Fibroblast of the aortic adventitia (primary cell): ENCODE results near the gene RNF126. TPM values are rescaled to one million over a fixed set of nuclear protein-coding genes. Genes with fewer than 3 reads are reported as not detected.

Experiments used
- DNase-seq: peaks from one replicate; pipeline ENCODE4 v3.0.0-alpha.2; 2010; ENCODE audit warnings: low read depth
- H3K4me3 ChIP-seq: 2 replicates; pipeline ENCODE4 v1.5.1; 2011; ENCODE audit warnings: low read depth, mild to moderate bottlenecking, control low read depth, low read length, moderate library complexity
- total RNA-seq: library from RNA; depleted of rRNA; stranded (reverse); fragments of >200 nt; gene quantifications from 2 replicates; pipeline ENCODE4 v1.2.3, GENCODE V29; 2012; ENCODE audit warnings: low replicate concordance
- TF ChIP-seq, protein P1 (sequence below): IDR thresholded peaks from 2 replicates; pipeline ENCODE4 v1.5.1; 2011; ENCODE audit warnings: mild to moderate bottlenecking, low read length, control low read depth, inconsistent platforms; ENCODE audit not compliant: insufficient read depth

Gene RNF126
- total RNA-seq, 1 donor, result 28.9 TPM

DNA sequence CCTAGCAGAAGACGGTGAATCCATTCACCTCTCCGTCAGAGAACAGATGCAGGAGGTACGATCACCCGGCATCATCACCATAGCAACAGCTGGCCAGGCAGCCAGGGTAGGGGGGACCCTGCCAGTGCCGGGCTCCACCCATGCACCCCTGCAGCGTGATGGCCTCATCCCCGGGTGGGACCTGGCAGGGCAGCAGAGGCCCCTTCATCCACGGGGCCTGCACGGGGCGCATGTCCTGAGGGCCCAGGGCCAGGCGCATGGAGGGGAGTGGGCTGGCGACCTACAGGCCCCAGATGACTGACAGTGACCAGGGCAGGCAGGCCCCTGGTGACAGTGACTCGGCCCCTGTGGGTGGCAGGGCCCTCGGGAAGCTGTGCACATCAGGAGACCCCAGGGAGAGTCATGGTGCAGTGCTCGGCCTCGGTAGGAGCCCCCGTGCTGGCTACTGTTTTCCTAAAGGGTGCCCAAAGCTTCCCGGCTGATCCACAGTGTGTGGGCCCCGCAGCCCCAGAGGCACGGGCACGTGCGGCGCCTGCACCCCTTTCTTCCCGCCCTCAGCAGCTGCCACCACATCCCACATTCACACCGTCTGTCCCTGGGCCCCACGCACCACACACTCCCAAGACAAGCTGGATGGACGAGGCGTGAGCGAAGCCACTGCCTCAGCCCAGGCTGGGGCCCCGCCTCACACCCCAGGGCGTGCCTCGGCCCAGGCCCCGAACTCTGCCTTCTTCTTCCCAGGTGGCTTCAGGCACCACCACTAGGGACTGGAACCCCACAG lies 4.8 kb downstream of the RNF126 start:
- no peak overlapping the region for H3K4me3 ChIP-seq
- DNase-seq, result no peak
- TF ChIP-seq, protein P1, sequence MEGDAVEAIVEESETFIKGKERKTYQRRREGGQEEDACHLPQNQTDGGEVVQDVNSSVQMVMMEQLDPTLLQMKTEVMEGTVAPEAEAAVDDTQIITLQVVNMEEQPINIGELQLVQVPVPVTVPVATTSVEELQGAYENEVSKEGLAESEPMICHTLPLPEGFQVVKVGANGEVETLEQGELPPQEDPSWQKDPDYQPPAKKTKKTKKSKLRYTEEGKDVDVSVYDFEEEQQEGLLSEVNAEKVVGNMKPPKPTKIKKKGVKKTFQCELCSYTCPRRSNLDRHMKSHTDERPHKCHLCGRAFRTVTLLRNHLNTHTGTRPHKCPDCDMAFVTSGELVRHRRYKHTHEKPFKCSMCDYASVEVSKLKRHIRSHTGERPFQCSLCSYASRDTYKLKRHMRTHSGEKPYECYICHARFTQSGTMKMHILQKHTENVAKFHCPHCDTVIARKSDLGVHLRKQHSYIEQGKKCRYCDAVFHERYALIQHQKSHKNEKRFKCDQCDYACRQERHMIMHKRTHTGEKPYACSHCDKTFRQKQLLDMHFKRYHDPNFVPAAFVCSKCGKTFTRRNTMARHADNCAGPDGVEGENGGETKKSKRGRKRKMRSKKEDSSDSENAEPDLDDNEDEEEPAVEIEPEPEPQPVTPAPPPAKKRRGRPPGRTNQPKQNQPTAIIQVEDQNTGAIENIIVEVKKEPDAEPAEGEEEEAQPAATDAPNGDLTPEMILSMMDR, result no peak

DNA sequence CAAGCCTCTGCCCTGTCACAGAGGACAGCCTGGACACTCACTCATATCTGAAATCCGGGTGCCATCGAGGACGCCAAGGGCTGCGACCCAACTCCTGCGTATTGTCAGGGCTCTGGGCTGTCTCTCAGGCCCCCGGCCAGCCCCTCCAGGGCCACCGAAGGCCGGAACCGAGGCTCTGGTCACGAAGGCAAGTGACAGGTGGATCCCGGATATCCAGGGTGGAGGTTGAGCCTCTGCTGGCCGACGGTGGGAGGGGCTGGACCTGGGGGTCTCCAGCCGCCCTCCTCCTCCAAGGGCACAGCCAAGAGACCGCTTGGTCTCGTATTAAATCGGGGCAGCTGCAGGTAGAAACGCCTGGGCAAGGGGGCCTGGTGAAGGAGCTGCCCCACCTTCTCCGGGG lies 5.4 kb downstream of the RNF126 start:
- no peak overlapping the region for H3K4me3 ChIP-seq
- no peak for DNase-seq
- TF ChIP-seq, protein P1, result no peak

DNA sequence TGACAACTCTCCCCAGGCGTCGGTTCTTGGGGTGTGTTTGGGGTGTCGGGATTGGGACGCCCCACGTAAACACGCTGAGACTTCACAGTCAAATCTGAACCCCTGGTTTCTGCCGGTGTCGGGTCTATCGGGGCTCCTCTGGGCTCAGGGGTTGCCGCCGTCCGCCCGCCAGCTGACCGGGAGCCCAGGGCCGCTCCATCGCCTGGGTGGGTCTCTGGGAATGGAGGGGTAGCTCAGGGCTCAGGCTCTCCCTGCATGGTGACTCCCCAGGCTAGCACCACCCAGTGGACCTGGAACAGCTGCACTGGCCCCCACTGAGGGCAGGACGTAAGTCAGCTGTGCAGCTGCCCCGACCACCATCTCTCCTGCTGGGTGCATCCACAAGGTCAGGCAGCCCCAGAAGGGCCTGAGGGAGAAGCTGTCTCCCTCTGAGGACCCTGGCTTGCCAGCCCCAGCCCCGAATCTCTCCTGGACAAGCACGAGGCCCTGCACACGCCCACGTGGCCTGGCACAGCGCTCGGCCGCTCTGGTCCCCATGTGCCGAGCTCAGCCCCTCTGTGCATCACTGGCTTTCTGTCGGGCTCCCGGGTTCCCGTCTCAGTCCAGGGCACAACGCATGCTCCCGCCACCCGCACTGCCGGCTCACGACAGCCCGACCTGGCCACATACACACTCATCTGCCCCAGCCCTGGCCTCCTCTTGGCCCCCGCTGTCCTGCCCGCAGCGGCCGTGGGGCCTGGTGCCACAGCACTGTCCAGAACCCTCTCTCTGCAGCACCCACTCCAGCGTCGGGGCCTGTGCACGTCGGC lies 6.1 kb downstream of the RNF126 start:
- TF ChIP-seq, protein P1, result no peak
- DNase-seq, result no peak
- no peak overlapping the region for H3K4me3 ChIP-seq

- no peak for DNase-seq
- TF ChIP-seq, protein P1, result no peak
- H3K4me3 ChIP-seq, result no peak overlapping the region
These were observed 7.3 kb downstream of the RNF126 start for GRCh38 chr19:655691-656090.

DNA sequence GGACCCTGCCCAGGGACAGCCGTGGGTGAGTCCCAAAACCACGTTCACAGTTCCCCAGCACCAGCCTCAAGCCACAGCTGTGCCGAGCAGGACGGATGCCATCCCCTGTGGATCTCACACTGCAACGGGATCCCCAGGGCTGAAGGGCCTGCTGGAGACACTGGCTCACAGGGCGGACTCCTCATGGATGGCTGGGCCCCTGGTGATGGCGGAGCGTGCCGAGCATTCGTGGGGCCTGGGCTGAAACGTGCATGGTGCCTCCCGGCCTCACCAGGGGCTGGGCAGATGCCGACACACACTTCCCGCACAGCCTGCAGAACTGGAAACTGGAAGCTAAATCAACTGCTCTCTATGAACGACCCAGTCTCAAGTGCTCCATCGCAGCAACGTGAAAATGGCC lies 9.6 kb downstream of the RNF126 start:
- no peak for DNase-seq
- TF ChIP-seq, protein P1, result no peak
- no peak overlapping the region for H3K4me3 ChIP-seq

DNA sequence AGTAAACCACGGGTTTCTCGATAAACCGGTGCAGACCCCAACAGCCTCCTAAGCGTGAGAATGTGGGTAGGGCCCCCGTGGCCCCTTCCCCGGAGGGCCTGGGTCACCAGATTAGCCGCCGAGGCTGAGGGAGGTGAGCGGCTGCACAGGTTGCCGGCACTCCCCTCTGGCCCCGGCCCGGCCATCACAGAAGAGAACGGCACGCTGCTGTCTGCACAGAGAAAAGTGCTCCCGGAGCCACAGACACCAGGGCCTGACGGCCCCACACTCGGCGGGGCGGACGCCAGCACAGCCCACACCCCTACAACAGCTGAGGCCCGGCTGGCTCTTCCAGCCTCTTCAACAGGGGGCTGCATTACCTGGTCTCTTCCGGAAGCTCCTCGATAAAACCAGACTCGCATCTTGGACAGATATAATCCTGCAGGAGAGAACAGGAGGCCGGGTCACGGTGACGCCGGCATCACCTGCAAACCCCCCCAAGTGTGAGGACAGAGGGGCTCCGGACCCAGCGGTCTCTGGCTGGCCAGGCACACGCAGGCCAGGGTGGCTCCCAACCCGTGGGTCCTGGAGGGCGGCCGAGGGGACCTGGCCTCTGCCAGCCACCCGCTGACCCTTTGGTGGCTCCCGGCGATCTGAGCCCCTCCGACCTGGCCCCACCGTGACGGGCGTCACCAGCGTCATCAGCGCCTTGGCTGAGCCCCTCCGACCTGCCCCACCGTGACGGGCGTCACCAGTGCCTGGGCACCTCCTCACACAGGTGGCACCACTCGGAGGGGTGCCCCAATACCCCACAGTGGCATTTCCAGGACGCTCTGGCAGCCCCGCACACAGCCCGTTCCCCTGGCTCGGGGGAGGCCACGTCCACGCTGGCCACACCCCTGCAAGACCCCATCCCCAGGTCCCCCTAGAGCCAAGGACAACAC lies 10.3 kb downstream of the RNF126 start:
- H3K4me3 ChIP-seq, result no peak overlapping the region
- TF ChIP-seq, protein P1, result no peak
- no peak for DNase-seq
